NCI-H128 (cell line): ENCODE data around the gene SFXN2.
A peak's percentile ranks its signal among the peaks of the same experiment; 100 is the strongest.
"Not testable (repeated sequence)": the region's sequence is repeated elsewhere in the genome, so short reads cannot be mapped to it uniquely, and the experiment has no call there.

Source experiments
- DNase-seq: peaks from one replicate; lab custom pipeline; 2025; ENCODE audit not compliant: unreplicated experiment; lab: John Stamatoyannopoulos, UW

The SFXN2 gene

GRCh38 chr10:102718220-102718619, 3.8 kb downstream of the SFXN2 start:
- no peak for DNase-seq

- no peak for DNase-seq
Observed at GRCh38 chr10:102720337-102720736, 5.9 kb downstream of the SFXN2 start.

DNA sequence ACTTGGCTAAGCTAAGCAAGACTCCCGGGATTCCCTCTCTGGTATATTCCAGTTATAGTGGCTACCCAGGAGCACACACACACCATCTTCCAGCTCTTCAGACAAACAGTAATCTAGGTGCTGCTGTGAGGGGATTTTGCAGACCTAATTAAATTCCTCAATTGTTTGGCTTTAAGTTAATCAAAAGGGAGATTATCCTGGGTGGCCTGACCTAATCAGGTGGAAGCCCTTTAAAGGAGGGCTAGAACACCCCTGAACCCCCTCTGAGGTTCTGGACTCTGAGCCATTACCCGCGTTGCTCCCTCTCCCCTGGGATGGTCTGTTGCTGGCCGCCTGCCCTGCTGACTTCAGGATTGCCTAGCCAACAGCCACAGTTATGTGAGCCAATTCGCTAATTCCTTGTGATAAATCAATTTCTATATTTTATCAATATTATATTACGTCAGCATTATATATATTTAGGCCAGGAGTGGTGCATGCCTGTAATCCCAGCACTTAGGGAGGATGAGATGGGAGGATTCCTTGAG, 6.4 kb downstream of the SFXN2 start:
- no peak for DNase-seq

- no peak for DNase-seq
Observed at GRCh38 chr10:102721954-102722353, 7.5 kb downstream of the SFXN2 start.

DNA sequence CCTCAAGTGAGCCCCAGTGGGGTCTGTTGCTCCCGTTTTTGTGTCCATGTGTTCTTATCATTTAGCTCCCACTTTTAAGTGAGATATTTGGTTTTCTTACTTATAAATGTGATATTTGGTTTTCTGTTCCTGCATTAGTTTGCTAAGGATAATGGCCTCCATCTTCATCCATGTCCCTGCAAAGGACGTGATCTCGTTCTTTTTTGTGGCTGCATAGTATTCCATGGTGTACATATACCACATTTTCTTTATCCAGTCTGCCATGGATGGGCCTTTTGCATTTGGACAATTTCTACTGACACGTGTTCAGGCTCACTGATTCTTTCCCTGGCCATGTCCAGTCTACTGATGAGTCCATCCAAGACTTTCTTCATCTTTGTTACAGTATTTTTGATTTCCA, 9.6 kb downstream of the SFXN2 start:
- DNase-seq = no peak

- DNase-seq = no peak
Observed at GRCh38 chr10:102726274-102726673, 11.8 kb downstream of the SFXN2 start.

DNA sequence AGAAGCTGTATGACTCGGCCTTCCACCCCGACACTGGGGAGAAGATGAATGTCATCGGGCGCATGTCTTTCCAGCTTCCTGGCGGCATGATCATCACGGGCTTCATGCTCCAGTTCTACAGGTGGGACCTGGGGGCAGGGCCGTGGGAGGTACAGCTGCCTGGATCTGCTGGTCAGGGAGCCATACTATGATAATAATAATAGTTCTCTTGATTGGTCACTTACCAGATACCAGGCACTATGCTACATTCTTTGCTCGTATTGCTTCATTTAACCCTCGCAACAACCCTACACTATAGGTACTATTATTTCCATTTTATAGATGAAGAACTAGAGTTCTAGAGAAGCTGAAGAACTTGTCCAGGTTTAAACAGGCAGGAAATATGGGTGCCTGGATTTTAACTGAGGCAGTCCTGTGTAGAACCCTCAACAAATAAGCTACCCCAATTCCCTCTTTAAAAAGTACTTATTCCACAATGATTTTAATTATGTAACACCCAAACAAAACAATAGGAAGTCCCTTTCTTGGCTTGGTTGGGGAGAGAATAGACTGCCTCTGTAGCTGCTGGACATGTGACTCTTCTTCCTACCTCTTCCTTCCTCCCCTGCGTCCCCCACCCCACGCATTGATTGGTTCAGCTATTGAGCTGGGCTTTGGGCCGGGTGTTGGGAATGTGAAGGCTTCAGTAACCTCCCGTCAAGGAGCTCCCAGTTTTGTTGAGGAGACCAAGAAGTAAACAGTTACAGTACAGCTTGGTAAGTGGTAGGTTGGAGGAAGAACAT, 12.8 kb downstream of the SFXN2 start:
- DNase-seq = no peak

DNA sequence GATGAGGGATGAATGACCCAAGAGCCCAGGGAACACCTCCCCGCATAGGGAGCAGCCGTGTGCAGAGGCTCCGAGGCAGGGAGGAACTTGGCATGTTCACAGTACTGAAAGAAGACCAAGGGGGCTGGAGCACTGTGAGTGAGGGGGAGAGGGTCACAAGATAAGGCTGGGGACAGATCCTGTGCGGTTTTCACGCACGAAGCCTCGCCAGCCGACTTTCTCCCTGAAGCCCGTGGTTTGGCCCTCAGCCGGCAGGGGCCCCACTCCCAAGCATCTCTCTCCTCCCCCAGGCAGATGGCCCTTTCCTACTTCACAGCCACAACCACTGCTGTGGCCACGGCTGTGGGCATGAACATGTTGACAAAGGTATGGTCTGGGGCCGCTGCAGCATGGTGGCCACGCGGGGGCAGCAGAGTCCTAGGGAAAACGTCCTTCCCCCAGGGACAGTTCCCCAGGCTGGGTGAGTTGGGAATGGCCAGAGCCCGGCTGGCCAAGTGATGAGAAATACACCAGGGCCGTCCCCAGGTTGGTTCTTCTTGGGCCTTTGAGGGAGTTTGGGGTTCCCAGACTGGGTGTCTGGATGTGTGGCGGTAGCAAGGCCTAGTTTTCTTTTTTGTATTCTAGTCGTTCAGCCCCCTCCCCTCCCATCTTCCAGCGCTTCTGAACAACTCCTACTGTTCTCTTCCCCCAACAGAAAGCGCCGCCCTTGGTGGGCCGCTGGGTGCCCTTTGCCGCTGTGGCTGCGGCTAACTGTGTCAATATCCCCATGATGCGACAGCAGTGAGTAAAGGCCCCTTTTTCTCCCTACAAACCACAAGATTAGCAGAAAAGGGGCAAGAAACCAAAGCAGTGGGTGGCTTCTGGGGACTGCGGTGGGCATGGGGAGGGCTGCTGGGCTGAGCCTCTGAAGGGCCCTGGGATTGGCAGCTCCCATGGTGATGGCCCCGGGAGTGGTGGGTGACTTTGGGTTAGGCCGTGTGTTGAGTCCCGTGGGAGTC, 14.9 kb downstream of the SFXN2 start:
- no peak for DNase-seq

GRCh38 chr10:102731222-102731800, 16.9 kb downstream of the SFXN2 start:
- no peak for DNase-seq

DNA sequence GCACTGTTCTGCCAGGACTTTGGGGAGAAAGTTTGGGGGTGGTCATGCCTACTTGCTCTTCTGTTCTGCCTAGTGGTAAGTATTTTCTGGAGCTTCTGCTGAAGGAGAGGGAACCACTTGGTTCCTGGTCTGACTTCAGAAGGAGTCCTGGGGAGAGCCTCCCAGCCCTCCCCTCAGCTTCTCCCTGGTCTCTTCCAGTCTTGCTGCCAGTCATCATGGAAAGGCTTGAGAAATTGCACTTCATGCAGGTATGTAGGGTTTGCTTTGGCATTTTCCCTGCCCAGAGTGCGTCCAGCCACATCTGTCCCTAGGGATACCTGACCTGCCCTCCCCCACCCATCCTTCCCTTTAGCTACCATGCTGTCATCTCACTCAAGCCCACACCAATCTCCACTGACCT, 18.2 kb downstream of the SFXN2 start:
- no peak for DNase-seq

- DNase-seq = no peak
Observed at GRCh38 chr10:102735065-102735562, 20.7 kb downstream of the SFXN2 start.

DNA sequence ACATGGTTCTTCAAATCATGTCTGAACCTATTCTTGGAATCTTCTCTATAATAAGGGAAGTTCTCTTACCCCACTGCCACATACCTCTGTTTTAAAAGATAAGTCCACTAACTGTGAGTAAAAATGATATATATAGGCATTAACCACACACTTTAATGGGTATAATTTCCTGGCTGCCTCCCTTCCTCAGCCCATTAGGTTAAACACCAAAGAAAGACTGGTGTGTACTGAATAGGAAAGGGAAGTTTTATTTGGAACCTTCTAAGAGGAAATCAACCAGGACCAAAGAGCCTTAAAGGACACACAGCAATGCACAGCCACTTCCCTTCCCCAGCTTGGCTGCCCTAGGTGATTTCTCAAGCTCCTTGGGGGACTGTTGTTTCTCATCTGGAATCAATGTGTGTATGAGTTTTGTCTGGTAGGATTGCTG, 24.3 kb downstream of the SFXN2 start:
- no peak for DNase-seq

DNA sequence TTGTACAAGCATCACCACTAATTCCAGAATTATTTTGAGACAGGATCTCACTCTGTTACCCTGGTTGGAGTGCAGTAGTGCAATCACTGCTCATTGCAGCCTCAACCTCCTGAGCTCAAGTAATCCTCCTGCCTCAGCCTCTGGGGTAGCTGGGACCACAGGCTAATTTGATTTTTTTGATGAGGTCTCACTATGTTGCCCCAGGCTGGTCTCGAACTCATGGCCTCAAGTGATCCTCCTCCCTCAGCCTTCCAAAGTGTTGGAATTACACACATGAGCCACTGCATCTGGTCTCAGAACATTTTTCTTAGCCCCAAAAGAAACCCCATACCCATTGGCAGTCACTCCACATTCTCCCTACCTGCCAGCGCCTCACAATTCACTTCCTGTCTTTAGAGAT, 25.8 kb downstream of the SFXN2 start:
- DNase-seq = no peak

DNA sequence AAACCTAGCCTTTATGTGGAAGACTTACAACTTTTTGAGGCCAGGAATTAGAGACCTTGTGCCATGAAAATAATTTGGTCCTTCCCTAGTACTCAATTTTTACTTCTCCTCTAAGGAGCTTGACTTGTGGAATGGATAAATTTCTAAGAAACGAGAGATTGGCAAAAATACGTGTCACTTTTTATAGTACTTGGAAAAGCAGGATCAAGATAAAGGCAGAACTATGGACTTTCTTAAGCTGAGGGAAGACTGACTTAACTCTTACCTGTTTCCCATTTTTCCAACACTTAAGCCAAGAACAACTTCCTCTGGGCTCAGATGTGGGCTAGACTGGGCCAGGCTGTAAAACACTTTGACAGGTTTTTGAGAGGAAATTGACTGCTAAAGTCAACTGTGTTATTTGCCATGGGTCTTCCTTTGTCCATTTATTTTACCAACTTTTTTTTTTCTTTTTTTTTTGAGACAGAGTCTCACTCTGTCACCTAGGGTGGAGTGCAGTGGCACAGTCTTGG, 27.3 kb downstream of the SFXN2 start:
- DNase-seq = no peak

- DNase-seq = not testable (repeated sequence)
Observed at GRCh38 chr10:102742313-102742712, 27.9 kb downstream of the SFXN2 start.

- DNase-seq = no peak
Observed at GRCh38 chr10:102743078-102743587, 28.7 kb downstream of the SFXN2 start.

DNA sequence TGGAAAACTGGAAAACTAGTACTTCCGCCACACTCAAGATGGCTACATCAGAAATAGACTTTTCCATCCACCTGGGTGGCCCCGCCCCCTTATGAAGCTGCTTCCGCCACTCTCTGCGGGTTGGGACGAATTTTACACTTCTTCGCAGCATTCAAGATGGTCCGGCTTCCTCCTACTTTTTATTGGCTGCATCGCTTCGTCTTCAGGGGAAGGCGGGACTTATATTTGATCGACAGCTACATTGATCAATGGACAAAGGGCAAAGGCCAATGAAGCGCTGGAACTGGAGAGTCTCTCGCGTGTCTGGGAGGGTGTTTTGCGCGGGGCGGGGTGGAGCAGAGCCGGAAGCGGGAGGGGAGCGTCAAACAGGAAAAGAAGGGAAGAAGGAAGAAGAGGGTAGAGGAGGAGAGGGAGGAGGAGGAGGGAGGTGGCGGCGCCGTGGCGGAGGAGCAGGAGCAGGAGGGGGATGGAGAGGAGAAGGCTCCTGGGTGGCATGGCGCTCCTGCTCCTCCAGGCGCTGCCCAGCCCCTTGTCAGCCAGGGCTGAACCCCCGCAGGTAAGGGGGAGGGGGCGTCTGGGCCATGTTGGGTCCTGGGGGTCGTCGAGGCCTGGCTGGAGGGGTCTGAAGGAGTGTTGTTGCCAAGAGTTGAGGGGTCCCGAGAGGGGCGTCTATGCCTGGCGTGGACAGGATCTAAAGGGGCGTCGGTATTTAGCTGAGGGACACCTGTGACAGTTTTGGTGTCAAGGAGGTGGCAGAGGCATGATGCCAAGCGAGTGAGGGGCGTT, 29.3 kb downstream of the SFXN2 start, which contains the start of gene WBP1L:
Gene WBP1L, plus strand, starts transcription at position 361 of the 786 bp plus-strand sequence. Its CDS starts 106 bp downstream, at position 467.
- peak; percentile 88 for DNase-seq

DNA sequence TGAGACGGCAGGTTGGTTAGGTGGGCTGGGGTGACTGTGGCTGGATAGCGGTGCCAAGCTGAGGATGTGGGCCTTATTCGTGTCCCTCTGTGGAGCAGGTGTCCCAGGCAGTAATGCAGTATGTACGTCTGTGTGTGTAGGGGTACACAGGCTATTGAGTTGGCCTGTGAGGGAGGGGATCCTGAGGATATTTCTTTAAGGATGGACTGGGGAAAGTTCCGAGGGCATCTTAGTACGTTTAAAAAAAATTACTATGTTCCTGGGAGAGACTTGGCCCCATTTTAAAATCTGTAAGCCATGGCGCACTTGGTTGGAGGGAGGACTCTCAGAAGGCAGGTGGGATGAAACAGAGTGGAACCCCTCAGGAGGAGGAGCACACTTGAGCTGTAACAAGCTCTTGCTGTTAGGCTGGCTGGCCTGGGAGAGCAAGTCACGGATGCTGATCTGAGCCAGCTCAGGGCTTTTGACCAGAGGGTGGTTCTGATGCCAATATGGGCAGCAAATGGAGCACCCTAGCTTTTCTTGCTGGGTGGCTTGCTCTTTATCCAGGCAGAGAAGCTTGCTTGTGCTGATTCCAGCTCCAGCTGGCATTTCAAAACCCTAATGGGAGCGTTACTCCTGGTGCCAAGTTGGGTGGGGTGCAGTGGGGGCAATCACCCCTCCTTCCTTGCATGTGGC, 30.1 kb downstream of the SFXN2 start:
- no peak for DNase-seq

GRCh38 chr10:102745157-102745556, 30.7 kb downstream of the SFXN2 start:
- no peak for DNase-seq
